ENCODE data around the gene NEBL.

The NEBL gene

DNA sequence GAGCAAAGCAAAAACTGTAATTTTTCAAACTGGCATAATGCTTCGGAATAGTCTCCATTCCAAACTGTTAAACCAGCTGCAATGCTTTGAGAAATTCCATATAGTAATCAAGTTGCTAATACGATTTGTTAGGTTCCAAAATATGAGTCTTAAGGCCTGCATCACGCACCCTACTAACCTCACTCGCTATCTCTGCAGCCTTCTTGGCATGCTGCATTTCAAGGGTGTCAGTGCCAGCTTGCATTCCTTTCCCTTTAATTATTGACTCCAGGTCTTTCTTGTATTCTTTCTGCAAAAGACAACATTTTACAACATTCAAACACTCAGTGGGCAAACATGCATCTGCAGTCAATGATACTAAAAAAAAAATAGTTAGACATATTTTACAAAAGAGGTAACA, 61.8 kb downstream of the NEBL start:
- Histone ChIP-seq H3K9ac (ENCODE audit: low read length) (no peak overlapping the region), H3K4me1 (ENCODE audit: control insufficient read depth, insufficient read depth, low read length) (no peaks in the 10 kb centered on the region), H3K36me3 (ENCODE audit: control insufficient read depth, insufficient read depth, low read length, severe bottlenecking) (no peaks in the 10 kb centered on the region), H3K4me3 (ENCODE audit: low read length) (no peak overlapping the region), H3K27me3 (replicated peaks; ENCODE audit: control insufficient read depth, insufficient read depth, low read length) (no peaks in the 10 kb centered on the region), H3K9me3 (ENCODE audit: control insufficient read depth, low read length) (peaks cover 5% of the 10 kb centered on the region)
- DNase-seq (ENCODE audit: low read depth): no peak

- Histone ChIP-seq H3K9ac (ENCODE audit: low read length) (no peak overlapping the region), H3K4me3 (ENCODE audit: low read length) (no peak overlapping the region), H3K36me3 (ENCODE audit: control insufficient read depth, insufficient read depth, low read length, severe bottlenecking) (no peaks in the 10 kb centered on the region), H3K27me3 (replicated peaks; ENCODE audit: control insufficient read depth, insufficient read depth, low read length) (no peaks in the 10 kb centered on the region), H3K4me1 (ENCODE audit: control insufficient read depth, insufficient read depth, low read length) (no peaks in the 10 kb centered on the region), H3K9me3 (ENCODE audit: control insufficient read depth, low read length) (peaks cover 5% of the 10 kb centered on the region)
- DNase-seq (ENCODE audit: low read depth): no peak
Measured at GRCh38 chr10:20834825-20835224, 62.3 kb downstream of the NEBL start.

- Histone ChIP-seq H3K36me3 (ENCODE audit: control insufficient read depth, insufficient read depth, low read length, severe bottlenecking) (no peaks in the 10 kb centered on the region), H3K4me3 (ENCODE audit: low read length) (no peak overlapping the region), H3K4me1 (ENCODE audit: control insufficient read depth, insufficient read depth, low read length) (no peaks in the 10 kb centered on the region), H3K27me3 (replicated peaks; ENCODE audit: control insufficient read depth, insufficient read depth, low read length) (no peaks in the 10 kb centered on the region), H3K9ac (ENCODE audit: low read length) (no peak overlapping the region), H3K9me3 (ENCODE audit: control insufficient read depth, low read length) (no peaks in the 10 kb centered on the region)
- DNase-seq (ENCODE audit: low read depth): no peak
Measured at GRCh38 chr10:20822825-20823224, 74.3 kb downstream of the NEBL start.

DNA sequence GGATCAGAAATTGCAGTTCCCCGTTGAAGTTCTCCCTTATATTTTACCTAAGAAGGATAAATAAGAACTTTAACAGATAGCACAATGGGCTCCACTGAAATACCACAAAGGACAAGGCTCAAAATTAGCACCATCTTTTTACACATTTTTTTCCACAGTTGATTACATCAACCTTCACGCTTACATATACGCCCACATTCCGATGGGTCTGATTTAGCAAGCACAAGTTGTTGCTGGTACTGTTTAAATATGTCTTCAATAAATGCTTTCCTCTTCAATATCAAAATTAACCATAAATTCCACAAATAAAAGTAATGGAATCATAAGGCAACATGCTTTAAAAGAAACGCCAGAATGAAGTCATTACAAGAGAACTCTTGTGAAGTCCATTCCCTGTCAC, 79.5 kb downstream of the NEBL start:
- no peaks in the 10 kb centered on the region for H3K27me3 ChIP-seq (replicated peaks; ENCODE audit: control insufficient read depth, insufficient read depth, low read length)

DNA sequence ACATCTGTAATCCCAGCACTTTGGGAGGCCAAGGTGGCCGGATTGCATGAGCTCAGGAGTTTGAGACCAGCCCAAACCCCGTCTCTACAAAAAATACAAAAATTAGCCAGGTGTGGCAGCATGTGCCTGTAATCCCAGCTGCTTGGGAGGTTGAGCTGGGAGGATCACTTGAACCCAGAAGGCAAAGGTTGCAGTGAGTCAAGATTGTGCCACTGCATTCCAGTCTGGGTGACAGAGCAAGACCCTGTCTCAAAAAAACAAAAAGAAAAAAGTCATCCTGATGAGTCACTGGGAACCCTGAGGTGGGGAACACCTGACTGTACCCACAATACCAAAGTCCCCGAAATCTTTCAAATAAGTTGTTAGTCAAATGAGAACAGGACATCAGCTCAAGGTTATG, 80.0 kb downstream of the NEBL start:
- H3K9ac ChIP-seq (ENCODE audit: low read length): no peak overlapping the region
- no peaks in the 10 kb centered on the region for H3K4me1 ChIP-seq (ENCODE audit: control insufficient read depth, insufficient read depth, low read length)
- H3K36me3 ChIP-seq (ENCODE audit: control insufficient read depth, insufficient read depth, low read length, severe bottlenecking): no peaks in the 10 kb centered on the region
- H3K9me3 ChIP-seq (ENCODE audit: control insufficient read depth, low read length): no peaks in the 10 kb centered on the region
- no peaks in the 10 kb centered on the region for H3K27me3 ChIP-seq (replicated peaks; ENCODE audit: control insufficient read depth, insufficient read depth, low read length)
- DNase-seq (ENCODE audit: low read depth): no peak
- H3K4me3 ChIP-seq (ENCODE audit: low read length): no peak overlapping the region

More for the DNA sequence above, 79.5 kb downstream of the NEBL start:
- Histone ChIP-seq H3K36me3 (ENCODE audit: control insufficient read depth, insufficient read depth, low read length, severe bottlenecking) (no peaks in the 10 kb centered on the region), H3K9ac (ENCODE audit: low read length) (no peak overlapping the region), H3K4me3 (ENCODE audit: low read length) (no peak overlapping the region), H3K9me3 (ENCODE audit: control insufficient read depth, low read length) (no peaks in the 10 kb centered on the region), H3K4me1 (ENCODE audit: control insufficient read depth, insufficient read depth, low read length) (no peaks in the 10 kb centered on the region)
- no peak for DNase-seq (ENCODE audit: low read depth)

GRCh38 chr10:20814116-20814515, 83.0 kb downstream of the NEBL start:
- no peak overlapping the region for H3K9ac ChIP-seq (ENCODE audit: low read length)
- no peaks in the 10 kb centered on the region for H3K27me3 ChIP-seq (replicated peaks; ENCODE audit: control insufficient read depth, insufficient read depth, low read length)
- no peaks in the 10 kb centered on the region for H3K4me1 ChIP-seq (ENCODE audit: control insufficient read depth, insufficient read depth, low read length)
- no peak for DNase-seq (ENCODE audit: low read depth)
- H3K9me3 ChIP-seq (ENCODE audit: control insufficient read depth, low read length): no peaks in the 10 kb centered on the region
- no peaks in the 10 kb centered on the region for H3K36me3 ChIP-seq (ENCODE audit: control insufficient read depth, insufficient read depth, low read length, severe bottlenecking)
- no peak overlapping the region for H3K4me3 ChIP-seq (ENCODE audit: low read length)

DNA sequence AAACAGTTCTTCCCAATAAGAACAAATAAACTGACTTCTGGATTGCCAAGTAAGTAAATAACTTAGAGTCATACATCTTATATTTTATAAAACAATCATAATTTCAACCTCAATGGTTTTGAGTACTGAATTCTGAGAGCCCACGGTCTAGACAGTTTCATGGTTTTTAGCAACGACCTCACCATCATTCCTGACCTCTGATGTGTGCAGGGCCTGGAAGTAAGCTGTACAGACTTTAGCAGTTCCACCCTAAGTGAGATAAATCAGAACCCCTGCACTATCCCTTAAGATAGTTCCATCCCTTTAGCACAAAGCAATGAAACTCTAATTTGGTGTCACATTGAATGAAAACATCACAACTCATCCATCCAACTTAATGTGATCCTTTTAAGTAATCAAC, 86.0 kb downstream of the NEBL start:
- Histone ChIP-seq H3K27me3 (replicated peaks; ENCODE audit: control insufficient read depth, insufficient read depth, low read length) (no peaks in the 10 kb centered on the region), H3K9me3 (ENCODE audit: control insufficient read depth, low read length) (no peaks in the 10 kb centered on the region), H3K4me3 (ENCODE audit: low read length) (no peak overlapping the region), H3K9ac (ENCODE audit: low read length) (no peak overlapping the region), H3K36me3 (ENCODE audit: control insufficient read depth, insufficient read depth, low read length, severe bottlenecking) (no peaks in the 10 kb centered on the region), H3K4me1 (ENCODE audit: control insufficient read depth, insufficient read depth, low read length) (no peaks in the 10 kb centered on the region)
- no peak for DNase-seq (ENCODE audit: low read depth)

DNA sequence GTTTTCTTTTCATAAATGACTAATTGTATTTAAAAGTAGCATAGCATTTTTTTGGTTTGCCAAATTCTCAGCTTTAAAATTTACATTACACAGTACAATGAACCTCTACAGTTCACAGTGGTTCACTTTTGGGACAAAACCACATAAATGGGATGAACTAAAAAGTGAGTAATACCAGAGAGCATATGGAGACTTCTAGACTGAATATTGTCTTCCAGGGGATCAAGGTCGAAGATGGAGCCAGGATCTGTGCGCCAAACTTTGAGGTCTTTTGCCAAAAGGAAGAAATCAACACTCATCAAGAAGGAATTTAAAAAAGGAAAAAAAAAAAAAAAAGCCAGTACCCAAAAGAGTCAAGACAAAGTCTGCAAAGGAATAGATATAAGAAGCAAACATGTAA, 87.5 kb downstream of the NEBL start:
- H3K9me3 ChIP-seq (ENCODE audit: control insufficient read depth, low read length): no peaks in the 10 kb centered on the region
- no peaks in the 10 kb centered on the region for H3K27me3 ChIP-seq (replicated peaks; ENCODE audit: control insufficient read depth, insufficient read depth, low read length)
- H3K9ac ChIP-seq (ENCODE audit: low read length): no peak overlapping the region
- no peak overlapping the region for H3K4me3 ChIP-seq (ENCODE audit: low read length)
- H3K4me1 ChIP-seq (ENCODE audit: control insufficient read depth, insufficient read depth, low read length): no peaks in the 10 kb centered on the region
- no peak for DNase-seq (ENCODE audit: low read depth)
- no peaks in the 10 kb centered on the region for H3K36me3 ChIP-seq (ENCODE audit: control insufficient read depth, insufficient read depth, low read length, severe bottlenecking)

- Histone ChIP-seq H3K4me3 (ENCODE audit: low read length) (no peak overlapping the region), H3K27me3 (replicated peaks; ENCODE audit: control insufficient read depth, insufficient read depth, low read length) (no peaks in the 10 kb centered on the region), H3K9me3 (ENCODE audit: control insufficient read depth, low read length) (no peaks in the 10 kb centered on the region), H3K36me3 (ENCODE audit: control insufficient read depth, insufficient read depth, low read length, severe bottlenecking) (no peaks in the 10 kb centered on the region), H3K4me1 (ENCODE audit: control insufficient read depth, insufficient read depth, low read length) (no peaks in the 10 kb centered on the region), H3K9ac (ENCODE audit: low read length) (no peak overlapping the region)
- no peak for DNase-seq (ENCODE audit: low read depth)
Measured at GRCh38 chr10:20806487-20806886, 90.6 kb downstream of the NEBL start.

- Histone ChIP-seq H3K9me3 (ENCODE audit: control insufficient read depth, low read length) (no peaks in the 10 kb centered on the region), H3K4me1 (ENCODE audit: control insufficient read depth, insufficient read depth, low read length) (no peaks in the 10 kb centered on the region), H3K4me3 (ENCODE audit: low read length) (no peak overlapping the region), H3K9ac (ENCODE audit: low read length) (no peak overlapping the region), H3K27me3 (replicated peaks; ENCODE audit: control insufficient read depth, insufficient read depth, low read length) (no peaks in the 10 kb centered on the region), H3K36me3 (ENCODE audit: control insufficient read depth, insufficient read depth, low read length, severe bottlenecking) (no peaks in the 10 kb centered on the region)
- no peak for DNase-seq (ENCODE audit: low read depth)
Measured at GRCh38 chr10:20797290-20797689, 99.8 kb downstream of the NEBL start.

DNA sequence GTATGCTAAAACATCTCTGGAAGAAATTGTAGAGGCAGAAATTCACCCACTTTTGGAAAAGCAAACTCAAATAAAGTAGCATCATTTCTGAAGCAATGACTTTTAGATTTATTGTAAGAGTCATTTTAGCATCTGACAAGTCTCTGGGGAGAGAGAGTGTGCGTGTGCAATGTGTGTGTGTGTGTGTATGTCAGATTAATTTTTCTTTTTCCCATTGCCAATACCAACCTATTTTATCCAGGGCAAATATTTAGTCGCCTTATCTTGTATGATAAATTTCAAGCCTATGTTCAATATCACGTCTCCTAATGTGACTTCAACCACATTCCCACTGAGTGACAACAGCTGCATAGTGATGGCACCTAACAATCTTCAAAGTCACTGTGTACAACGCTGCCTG, 101.7 kb downstream of the NEBL start:
- Histone ChIP-seq H3K9ac (ENCODE audit: low read length) (no peak overlapping the region), H3K27me3 (replicated peaks; ENCODE audit: control insufficient read depth, insufficient read depth, low read length) (no peaks in the 10 kb centered on the region), H3K4me1 (ENCODE audit: control insufficient read depth, insufficient read depth, low read length) (no peaks in the 10 kb centered on the region), H3K9me3 (ENCODE audit: control insufficient read depth, low read length) (no peaks in the 10 kb centered on the region), H3K36me3 (ENCODE audit: control insufficient read depth, insufficient read depth, low read length, severe bottlenecking) (no peaks in the 10 kb centered on the region), H3K4me3 (ENCODE audit: low read length) (no peak overlapping the region)
- no peak for DNase-seq (ENCODE audit: low read depth)

DNA sequence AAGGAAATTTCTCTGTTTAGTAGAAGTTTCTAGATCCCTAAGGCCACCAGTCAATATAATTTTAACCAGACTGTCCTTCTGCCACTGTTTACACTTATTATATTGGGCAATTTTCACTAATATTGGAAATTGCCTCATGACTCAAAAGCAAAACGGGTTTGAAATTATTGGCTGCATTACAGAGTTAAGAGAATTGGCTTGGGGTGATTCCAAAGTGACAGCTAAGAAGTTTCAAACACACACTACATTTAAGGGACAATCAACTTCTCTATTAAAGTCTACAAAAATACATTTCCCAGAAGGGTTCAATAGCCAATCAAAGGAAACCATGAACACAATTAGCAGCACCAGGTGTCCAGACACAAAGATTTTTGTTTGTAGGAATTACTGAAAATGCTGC, 111.9 kb downstream of the NEBL start:
- no peak for DNase-seq (ENCODE audit: low read depth)
- Histone ChIP-seq H3K4me3 (ENCODE audit: low read length) (no peak overlapping the region), H3K36me3 (ENCODE audit: control insufficient read depth, insufficient read depth, low read length, severe bottlenecking) (no peaks in the 10 kb centered on the region), H3K27me3 (replicated peaks; ENCODE audit: control insufficient read depth, insufficient read depth, low read length) (no peaks in the 10 kb centered on the region), H3K9ac (ENCODE audit: low read length) (no peak overlapping the region), H3K4me1 (ENCODE audit: control insufficient read depth, insufficient read depth, low read length) (no peaks in the 10 kb centered on the region), H3K9me3 (ENCODE audit: control insufficient read depth, low read length) (no peaks in the 10 kb centered on the region)
